Liver (tissue), 9 donors: ENCODE measurements around the gene NDC1. TPM values are rescaled to one million over a fixed set of nuclear protein-coding genes. Genes with fewer than 3 reads are reported as not detected.

Experiments used
- DNase-seq: peaks from one replicate; pipeline ENCODE4 v3.0.0-alpha.2; 2017; ENCODE audit warnings: low spot score
- H3K27ac ChIP-seq, 2 donors: one replicate each; pipeline ENCODE4 v1.7.0; 2013; ENCODE audit warnings: inconsistent platforms in 2 of 2, low read length in 2 of 2, control low read depth in 1 of 2, low read depth in 1 of 2, mild to moderate bottlenecking in 1 of 2
- H3K27me3 ChIP-seq, 4 donors: one replicate each; pipeline versions ENCODE4 v1.6.1 to v1.7.0; 2013; ENCODE audit warnings: low read length in 3 of 4, inconsistent platforms in 1 of 4, mild to moderate bottlenecking in 1 of 4, moderate library complexity in 1 of 4; ENCODE audit not compliant: control insufficient read depth in 4 of 4, insufficient read depth in 4 of 4
- H3K36me3 ChIP-seq, 4 donors: one replicate each; pipeline versions ENCODE4 v1.6.1 to v1.7.0; 2013; ENCODE audit warnings: low read length in 3 of 4, mild to moderate bottlenecking in 3 of 4, low read depth in 1 of 4, moderate library complexity in 1 of 4; ENCODE audit not compliant: control insufficient read depth in 4 of 4, insufficient read depth in 3 of 4
- H3K4me1 ChIP-seq, 4 donors: one replicate each; pipeline versions ENCODE4 v1.6.1 to v1.7.0; 2013; ENCODE audit warnings: low read length in 3 of 4, mild to moderate bottlenecking in 3 of 4, moderate library complexity in 1 of 4; ENCODE audit not compliant: control insufficient read depth in 4 of 4, insufficient read depth in 4 of 4
- H3K4me3 ChIP-seq, 3 donors: one replicate each; pipeline versions ENCODE4 v1.6.1 to v1.7.0; 2013; ENCODE audit warnings: low read length in 3 of 3, control low read depth in 1 of 3, low read depth in 1 of 3, mild to moderate bottlenecking in 1 of 3
- H3K9ac ChIP-seq, 2 donors: one replicate each; pipeline ENCODE4 v1.7.0; 2013; ENCODE audit warnings: low read length in 2 of 2, mild to moderate bottlenecking in 2 of 2, moderate library complexity in 2 of 2, control low read depth in 1 of 2, low read depth in 1 of 2
- H3K9me3 ChIP-seq, 4 donors: one replicate each; pipeline versions ENCODE4 v1.6.1 to v1.7.0; 2013; ENCODE audit warnings: low read length in 3 of 4; ENCODE audit not compliant: control insufficient read depth in 4 of 4
- EGR1 ChIP-seq, 2 donors: IDR thresholded peaks; 2 replicates each; pipeline ENCODE4 v1.6.1; 2016 to 2018; ENCODE audit warnings: antibody characterized with exemption in 2 of 2, low read depth in 2 of 2
- FOXA1 ChIP-seq: IDR thresholded peaks from 2 replicates; pipeline ENCODE4 v1.6.1; 2016; ENCODE audit warnings: antibody characterized with exemption
- FOXA2 ChIP-seq: IDR thresholded peaks from 2 replicates; pipeline ENCODE4 v1.6.1; 2016; ENCODE audit warnings: antibody characterized with exemption
- GABPA ChIP-seq, 2 donors: IDR thresholded peaks in 1 of 2; conservative IDR thresholded peaks in 1 of 2; 2 replicates each; pipeline ENCODE4 v1.6.1; 2016; ENCODE audit warnings: antibody characterized with exemption in 2 of 2, mild to moderate bottlenecking in 1 of 2, moderate library complexity in 1 of 2
- HNF4A ChIP-seq, 2 donors: conservative IDR thresholded peaks; 2 replicates each; pipeline ENCODE4 v1.6.1; 2016; ENCODE audit warnings: antibody characterized with exemption in 2 of 2, mild to moderate bottlenecking in 2 of 2
- HNF4G ChIP-seq: IDR thresholded peaks from 2 replicates; pipeline ENCODE4 v1.6.1; 2016; ENCODE audit warnings: antibody characterized with exemption
- JUND ChIP-seq, 2 donors: IDR thresholded peaks; 2 replicates each; pipeline ENCODE4 v1.6.1; 2016; ENCODE audit warnings: antibody characterized with exemption in 2 of 2
- NR2F2 ChIP-seq: IDR thresholded peaks from 2 replicates; pipeline ENCODE4 v1.6.1; 2016; ENCODE audit warnings: antibody characterized with exemption
- RAD21 ChIP-seq, 2 donors: IDR thresholded peaks; 2 replicates each; pipeline ENCODE4 v1.6.1; 2016; ENCODE audit warnings: antibody characterized with exemption in 2 of 2, mild to moderate bottlenecking in 2 of 2
- RXRA ChIP-seq, 2 donors: IDR thresholded peaks; 2 replicates each; pipeline ENCODE4 v1.6.1; 2017 to 2018; ENCODE audit warnings: antibody characterized with exemption in 2 of 2, mild to moderate bottlenecking in 1 of 2
- SP1 ChIP-seq: IDR thresholded peaks from 2 replicates; pipeline ENCODE4 v1.6.1; 2018; ENCODE audit warnings: antibody characterized with exemption, mild to moderate bottlenecking
- TAF1 ChIP-seq: conservative IDR thresholded peaks from 2 replicates; pipeline ENCODE4 v1.6.1; 2016; ENCODE audit warnings: antibody characterized with exemption, mild to moderate bottlenecking
- YY1 ChIP-seq: IDR thresholded peaks from 2 replicates; pipeline ENCODE4 v1.6.1; 2016; ENCODE audit warnings: antibody characterized with exemption, mild to moderate bottlenecking
- WGBS: extraction: QIAGEN DNeasy Blood & Tissue Kit; methylation state at CpG from one replicate; pipeline ENCODE4 v1.1.7; 2013; 5-methylcytosine and 5-hydroxymethylcytosine counted together
- polyA plus RNA-seq, 2 donors: library from polyadenylated mRNA; stranded (reverse) in 1 of 2; unstranded in 1 of 2; fragments of 200-250 nt in 1 of 2; fragments of >200 nt in 1 of 2; fragmentation: Nextera tagmentation in 1 of 2; extraction: Ambion mirVana in 1 of 2; gene quantifications; one replicate each; pipeline versions ENCODE4 v1.2.1 to v1.2.3, GENCODE V29; 2013 to 2015
- total RNA-seq, 2 donors: library from RNA; depleted of rRNA; stranded (reverse); fragments of >200 nt; gene quantifications; one replicate each; pipeline ENCODE4 v1.2.3, GENCODE V29; 2014
- TF ChIP-seq, protein P1 (sequence below): IDR thresholded peaks from 2 replicates; pipeline ENCODE4 v1.6.1; 2016; ENCODE audit warnings: antibody characterized with exemption
- TF ChIP-seq, protein P2 (sequence below): fragments of 150-350 bp; IDR thresholded peaks from 2 replicates; pipeline ENCODE4 v1.5.1; 2017; ENCODE audit warnings: improper control_type of control experiment, low read depth, low read length; ENCODE audit not compliant: missing input control
- TF ChIP-seq, protein P3 (sequence below): IDR thresholded peaks from 2 replicates; pipeline ENCODE4 v1.6.1; 2016; ENCODE audit warnings: antibody characterized with exemption
- TF ChIP-seq, protein P4 (sequence below): IDR thresholded peaks from 2 replicates; pipeline ENCODE4 v1.6.1; 2016; ENCODE audit warnings: antibody characterized with exemption, mild to moderate bottlenecking
- TF ChIP-seq, protein P5 (sequence below): IDR thresholded peaks from 2 replicates; pipeline ENCODE4 v1.6.1; 2016; ENCODE audit warnings: antibody characterized with exemption
- donor health status: healthy.
- donor health status: healthy.
- donor health status: healthy.
- donor health status: healthy.
- donor health status: healthy.

Gene NDC1
- total and polyA plus RNA-seq, 4 donors, result 2.2 to 17.9 (median 5.8) TPM

DNA sequence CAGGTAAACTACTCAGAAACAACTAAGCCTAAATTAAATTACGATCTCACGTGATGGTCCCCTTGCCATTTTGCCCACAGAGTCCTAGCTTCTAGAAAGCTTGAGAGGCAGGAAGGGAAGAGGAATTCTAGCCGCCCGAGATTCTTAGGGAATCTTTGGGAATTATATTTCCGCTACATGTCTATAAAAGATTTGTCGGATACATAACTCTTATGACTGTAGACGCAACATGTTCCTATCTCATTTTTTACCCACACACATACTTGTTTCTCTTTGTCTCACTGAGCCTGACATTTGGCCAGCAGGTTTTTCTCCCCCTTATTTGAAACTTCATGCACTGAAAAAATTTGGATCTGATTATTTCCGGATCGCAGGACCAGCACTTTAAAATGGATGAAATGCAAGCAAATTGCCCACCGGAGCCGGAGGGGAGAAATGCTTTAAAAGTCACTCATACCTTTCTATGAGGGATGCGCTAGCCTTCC, 104.6 kb downstream of the NDC1 start:
- H3K27me3 ChIP-seq, result peaks cover 2 to 10% (median 4%) of the 10 kb centered on the region in 4 donors
- H3K9ac ChIP-seq, result no peak overlapping the region
- H3K4me3 ChIP-seq, result no peak overlapping the region
- H3K27ac ChIP-seq, result no peak overlapping the region
- H3K9me3 ChIP-seq, result peaks cover 0 to 2% (median 0%) of the 10 kb centered on the region in 4 donors
- peaks cover 5 to 9% (median 8%) of the 10 kb centered on the region in 4 donors for H3K4me1 ChIP-seq
- no peak for TF ChIP-seq RXRA (IDR thresholded peaks at IDR 0.05)
- no peak for DNase-seq
- H3K36me3 ChIP-seq, result no peaks in the 10 kb centered on the region
- WGBS, result 87% methylated on average over 12 of the region's 12 CpGs

DNA sequence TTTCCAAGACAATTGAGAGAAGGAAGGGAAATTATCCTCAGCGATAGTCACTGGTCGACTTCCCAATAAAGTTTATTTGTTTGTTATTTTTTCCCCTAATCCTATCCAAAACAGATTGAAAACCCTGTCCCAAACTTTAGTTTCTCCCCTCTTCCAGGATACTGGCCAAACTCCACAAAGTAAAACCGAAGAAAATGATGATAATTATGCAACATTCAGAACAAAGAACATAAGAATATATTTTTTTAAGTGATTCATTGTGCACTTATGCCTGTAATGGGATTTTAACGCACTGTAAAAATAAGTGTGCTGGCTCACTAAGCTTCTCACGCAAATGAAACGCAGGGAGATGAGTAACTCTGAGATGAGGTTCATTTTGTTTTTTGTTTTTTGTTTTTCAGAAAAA, 105.2 kb downstream of the NDC1 start:
- 71% methylated on average over 6 of the region's 6 CpGs for WGBS

DNA sequence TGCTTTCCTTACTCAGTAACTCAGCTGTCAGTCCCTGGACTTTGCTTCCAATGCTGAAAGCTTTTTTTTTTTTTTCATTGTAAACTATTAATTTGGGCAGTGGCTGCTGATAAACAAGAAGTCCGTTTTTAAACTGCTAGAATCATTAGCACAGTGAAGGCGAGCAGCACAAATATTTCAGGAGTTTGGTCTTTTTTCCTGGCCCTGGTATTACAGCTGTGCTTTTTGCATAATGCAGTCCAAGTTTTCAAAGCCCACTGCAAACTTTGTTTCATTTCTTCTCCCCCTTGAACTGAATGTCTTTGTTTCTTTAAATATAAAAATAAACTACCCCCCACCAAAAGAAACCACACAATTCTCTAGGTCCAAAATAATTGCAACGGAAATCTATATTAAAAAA, 105.7 kb downstream of the NDC1 start:
- DNase-seq, result no peak
- Histone ChIP-seq H3K27ac (no peak overlapping the region), H3K4me3 (no peak overlapping the region), H3K4me1 (no peaks in the 10 kb centered on the region), H3K36me3 (no peaks in the 10 kb centered on the region), H3K27me3 (peaks cover 0 to 7% (median 0%) of the 10 kb centered on the region in 4 donors), H3K9me3 (peaks cover 0 to 3% (median 1%) of the 10 kb centered on the region in 4 donors), H3K9ac (no peak overlapping the region)
- TF ChIP-seq TAF1 (no peak), HNF4A (conservative IDR thresholded peaks at IDR 0.05) (no peak), NR2F2 (no peak), SP1 (no peak), GABPA (IDR thresholded peaks at IDR 0.05 in 1 of 2, conservative IDR thresholded peaks at IDR 0.05 in 1 of 2) (no peak), EGR1 (IDR thresholded peaks at IDR 0.05; ENCODE audit: low read depth in 2 of 2) (no peak), JUND (IDR thresholded peaks at IDR 0.05) (no peak), FOXA1 (no peak), HNF4G (no peak), FOXA2 (no peak), YY1 (no peak), RAD21 (IDR thresholded peaks at IDR 0.05) (no peak), RXRA (IDR thresholded peaks at IDR 0.05) (no peak)
- TF ChIP-seq, protein P1, sequence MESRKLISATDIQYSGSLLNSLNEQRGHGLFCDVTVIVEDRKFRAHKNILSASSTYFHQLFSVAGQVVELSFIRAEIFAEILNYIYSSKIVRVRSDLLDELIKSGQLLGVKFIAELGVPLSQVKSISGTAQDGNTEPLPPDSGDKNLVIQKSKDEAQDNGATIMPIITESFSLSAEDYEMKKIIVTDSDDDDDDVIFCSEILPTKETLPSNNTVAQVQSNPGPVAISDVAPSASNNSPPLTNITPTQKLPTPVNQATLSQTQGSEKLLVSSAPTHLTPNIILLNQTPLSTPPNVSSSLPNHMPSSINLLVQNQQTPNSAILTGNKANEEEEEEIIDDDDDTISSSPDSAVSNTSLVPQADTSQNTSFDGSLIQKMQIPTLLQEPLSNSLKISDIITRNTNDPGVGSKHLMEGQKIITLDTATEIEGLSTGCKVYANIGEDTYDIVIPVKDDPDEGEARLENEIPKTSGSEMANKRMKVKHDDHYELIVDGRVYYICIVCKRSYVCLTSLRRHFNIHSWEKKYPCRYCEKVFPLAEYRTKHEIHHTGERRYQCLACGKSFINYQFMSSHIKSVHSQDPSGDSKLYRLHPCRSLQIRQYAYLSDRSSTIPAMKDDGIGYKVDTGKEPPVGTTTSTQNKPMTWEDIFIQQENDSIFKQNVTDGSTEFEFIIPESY, result no peak
- TF ChIP-seq, protein P2, sequence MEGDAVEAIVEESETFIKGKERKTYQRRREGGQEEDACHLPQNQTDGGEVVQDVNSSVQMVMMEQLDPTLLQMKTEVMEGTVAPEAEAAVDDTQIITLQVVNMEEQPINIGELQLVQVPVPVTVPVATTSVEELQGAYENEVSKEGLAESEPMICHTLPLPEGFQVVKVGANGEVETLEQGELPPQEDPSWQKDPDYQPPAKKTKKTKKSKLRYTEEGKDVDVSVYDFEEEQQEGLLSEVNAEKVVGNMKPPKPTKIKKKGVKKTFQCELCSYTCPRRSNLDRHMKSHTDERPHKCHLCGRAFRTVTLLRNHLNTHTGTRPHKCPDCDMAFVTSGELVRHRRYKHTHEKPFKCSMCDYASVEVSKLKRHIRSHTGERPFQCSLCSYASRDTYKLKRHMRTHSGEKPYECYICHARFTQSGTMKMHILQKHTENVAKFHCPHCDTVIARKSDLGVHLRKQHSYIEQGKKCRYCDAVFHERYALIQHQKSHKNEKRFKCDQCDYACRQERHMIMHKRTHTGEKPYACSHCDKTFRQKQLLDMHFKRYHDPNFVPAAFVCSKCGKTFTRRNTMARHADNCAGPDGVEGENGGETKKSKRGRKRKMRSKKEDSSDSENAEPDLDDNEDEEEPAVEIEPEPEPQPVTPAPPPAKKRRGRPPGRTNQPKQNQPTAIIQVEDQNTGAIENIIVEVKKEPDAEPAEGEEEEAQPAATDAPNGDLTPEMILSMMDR, result no peak
- TF ChIP-seq, protein P3, sequence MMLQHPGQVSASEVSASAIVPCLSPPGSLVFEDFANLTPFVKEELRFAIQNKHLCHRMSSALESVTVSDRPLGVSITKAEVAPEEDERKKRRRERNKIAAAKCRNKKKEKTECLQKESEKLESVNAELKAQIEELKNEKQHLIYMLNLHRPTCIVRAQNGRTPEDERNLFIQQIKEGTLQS, result no peak
- TF ChIP-seq, protein P4, sequence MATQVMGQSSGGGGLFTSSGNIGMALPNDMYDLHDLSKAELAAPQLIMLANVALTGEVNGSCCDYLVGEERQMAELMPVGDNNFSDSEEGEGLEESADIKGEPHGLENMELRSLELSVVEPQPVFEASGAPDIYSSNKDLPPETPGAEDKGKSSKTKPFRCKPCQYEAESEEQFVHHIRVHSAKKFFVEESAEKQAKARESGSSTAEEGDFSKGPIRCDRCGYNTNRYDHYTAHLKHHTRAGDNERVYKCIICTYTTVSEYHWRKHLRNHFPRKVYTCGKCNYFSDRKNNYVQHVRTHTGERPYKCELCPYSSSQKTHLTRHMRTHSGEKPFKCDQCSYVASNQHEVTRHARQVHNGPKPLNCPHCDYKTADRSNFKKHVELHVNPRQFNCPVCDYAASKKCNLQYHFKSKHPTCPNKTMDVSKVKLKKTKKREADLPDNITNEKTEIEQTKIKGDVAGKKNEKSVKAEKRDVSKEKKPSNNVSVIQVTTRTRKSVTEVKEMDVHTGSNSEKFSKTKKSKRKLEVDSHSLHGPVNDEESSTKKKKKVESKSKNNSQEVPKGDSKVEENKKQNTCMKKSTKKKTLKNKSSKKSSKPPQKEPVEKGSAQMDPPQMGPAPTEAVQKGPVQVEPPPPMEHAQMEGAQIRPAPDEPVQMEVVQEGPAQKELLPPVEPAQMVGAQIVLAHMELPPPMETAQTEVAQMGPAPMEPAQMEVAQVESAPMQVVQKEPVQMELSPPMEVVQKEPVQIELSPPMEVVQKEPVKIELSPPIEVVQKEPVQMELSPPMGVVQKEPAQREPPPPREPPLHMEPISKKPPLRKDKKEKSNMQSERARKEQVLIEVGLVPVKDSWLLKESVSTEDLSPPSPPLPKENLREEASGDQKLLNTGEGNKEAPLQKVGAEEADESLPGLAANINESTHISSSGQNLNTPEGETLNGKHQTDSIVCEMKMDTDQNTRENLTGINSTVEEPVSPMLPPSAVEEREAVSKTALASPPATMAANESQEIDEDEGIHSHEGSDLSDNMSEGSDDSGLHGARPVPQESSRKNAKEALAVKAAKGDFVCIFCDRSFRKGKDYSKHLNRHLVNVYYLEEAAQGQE, result no peak
- TF ChIP-seq, protein P5, sequence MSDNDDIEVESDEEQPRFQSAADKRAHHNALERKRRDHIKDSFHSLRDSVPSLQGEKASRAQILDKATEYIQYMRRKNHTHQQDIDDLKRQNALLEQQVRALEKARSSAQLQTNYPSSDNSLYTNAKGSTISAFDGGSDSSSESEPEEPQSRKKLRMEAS, result no peak
- WGBS, result 37% methylated on average over 3 of the region's 3 CpGs

More for the DNA sequence above, 105.2 kb downstream of the NDC1 start:
- Histone ChIP-seq H3K9ac (no peak overlapping the region), H3K4me3 (no peak overlapping the region), H3K36me3 (no peaks in the 10 kb centered on the region), H3K27ac (no peak overlapping the region), H3K9me3 (peaks cover 0 to 2% (median 0%) of the 10 kb centered on the region in 4 donors), H3K4me1 (peaks cover under 1 to 4% (median 2%) of the 10 kb centered on the region in 4 donors), H3K27me3 (peaks cover 0 to 7% (median 2%) of the 10 kb centered on the region in 4 donors)
- TF ChIP-seq, protein P3, result no peak
- no peak for DNase-seq
